G401.6 (cell line): Measurements from ENCODE around the gene RIBC2.

ENCODE experiments used
- FAIRE-seq: peaks from 2 replicates; lab custom pipeline; 2012; peaks lifted over from hg19 to GRCh38; lab: Jason Lieb, UNC

Gene RIBC2, protein sequence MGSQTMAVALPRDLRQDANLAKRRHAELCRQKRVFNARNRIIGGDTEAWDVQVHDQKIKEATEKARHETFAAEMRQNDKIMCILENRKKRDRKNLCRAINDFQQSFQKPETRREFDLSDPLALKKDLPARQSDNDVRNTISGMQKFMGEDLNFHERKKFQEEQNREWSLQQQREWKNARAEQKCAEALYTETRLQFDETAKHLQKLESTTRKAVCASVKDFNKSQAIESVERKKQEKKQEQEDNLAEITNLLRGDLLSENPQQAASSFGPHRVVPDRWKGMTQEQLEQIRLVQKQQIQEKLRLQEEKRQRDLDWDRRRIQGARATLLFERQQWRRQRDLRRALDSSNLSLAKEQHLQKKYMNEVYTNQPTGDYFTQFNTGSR

DNA sequence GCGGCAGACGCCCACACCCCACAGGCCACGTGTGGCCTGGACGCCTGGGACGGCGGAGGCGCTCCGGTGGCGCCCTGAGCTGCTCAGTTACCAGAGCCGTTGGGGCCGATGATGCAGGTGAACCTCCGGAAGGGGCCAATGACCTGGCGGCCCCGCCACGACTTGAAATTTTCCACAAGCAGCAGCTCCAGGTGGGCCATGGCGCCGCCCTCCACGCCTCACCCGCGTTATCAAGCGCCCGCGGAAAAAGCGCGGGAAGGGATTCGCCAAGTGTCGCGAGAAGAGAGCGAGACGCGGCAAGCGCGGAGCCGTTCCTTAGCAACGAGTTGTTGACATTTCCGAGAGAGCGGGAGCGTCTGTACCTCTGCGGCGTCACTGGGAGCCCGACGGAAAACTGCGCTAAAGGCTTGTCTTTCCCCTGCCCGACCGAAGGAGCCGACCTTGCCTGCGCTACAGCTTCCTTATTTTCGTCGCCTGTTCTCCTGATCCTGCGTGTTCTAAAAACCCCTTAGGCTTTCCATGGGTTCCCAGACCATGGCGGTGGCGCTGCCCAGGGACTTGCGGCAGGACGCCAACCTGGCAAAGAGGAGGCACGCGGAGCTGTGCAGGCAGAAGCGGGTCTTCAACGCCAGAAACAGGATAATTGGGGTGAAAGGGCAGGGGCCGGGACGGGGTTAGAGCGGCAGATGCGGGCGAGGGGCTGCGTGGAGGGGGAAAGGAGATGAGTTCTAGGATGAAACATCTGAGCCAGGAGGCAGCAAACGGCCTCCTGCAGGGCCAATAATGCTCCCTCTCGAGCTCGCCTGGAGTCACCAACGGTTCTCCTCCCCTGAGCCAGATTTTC lies at the start of gene RIBC2, which contains the start of gene SMC1B:
RIBC2 (plus strand) TSS at position 326 of the 844 bp plus-strand sequence; CDS start at position 520, 194 bp downstream.
SMC1B (minus strand) TSS at position 232 of the 844 bp plus-strand sequence; CDS start at position 200, 32 bp downstream.
- FAIRE-seq: peak; percentile 33

GRCh38 chr22:45366713-45367112 lies 46.8 kb upstream of the RIBC2 start:
- no peak for FAIRE-seq

DNA sequence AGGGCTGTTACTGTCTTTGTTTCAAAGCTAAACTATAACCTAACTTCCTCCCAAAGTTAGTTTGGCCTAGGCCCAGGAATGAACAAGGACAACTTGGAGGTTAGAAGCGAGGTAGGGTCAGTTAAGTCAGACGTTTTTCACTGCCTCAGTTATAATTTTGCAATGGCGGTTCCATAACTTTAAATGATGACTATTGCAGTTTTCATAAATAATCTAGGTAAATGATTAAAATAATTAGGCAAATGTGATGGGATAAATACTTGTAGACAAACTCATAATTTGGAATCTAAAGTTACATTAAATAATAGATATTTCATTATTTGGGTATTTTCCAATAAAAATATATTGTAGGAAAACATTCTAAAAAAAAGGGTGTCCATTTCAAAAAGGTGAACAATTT lies 39.9 kb upstream of the RIBC2 start:
- FAIRE-seq: peak; percentile 33

DNA sequence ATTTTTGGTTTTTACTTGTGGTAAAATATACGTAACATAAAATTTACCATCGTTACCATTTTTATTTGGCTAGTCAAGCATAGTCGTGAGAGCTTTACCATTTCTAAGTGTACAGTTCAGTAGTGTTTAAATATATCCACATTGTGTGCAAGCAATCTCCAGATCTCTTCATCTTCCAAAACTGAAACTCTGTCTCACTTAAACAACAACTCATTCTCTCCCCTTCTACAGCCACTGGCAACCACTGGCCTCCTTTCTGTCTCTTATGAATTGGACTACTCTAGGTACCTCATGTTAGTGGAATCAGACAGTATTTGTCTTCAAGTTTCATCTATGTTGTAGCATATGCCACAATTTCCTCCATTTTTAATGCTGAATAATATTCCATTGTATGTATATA lies 37.5 kb upstream of the RIBC2 start:
- FAIRE-seq: no peak

DNA sequence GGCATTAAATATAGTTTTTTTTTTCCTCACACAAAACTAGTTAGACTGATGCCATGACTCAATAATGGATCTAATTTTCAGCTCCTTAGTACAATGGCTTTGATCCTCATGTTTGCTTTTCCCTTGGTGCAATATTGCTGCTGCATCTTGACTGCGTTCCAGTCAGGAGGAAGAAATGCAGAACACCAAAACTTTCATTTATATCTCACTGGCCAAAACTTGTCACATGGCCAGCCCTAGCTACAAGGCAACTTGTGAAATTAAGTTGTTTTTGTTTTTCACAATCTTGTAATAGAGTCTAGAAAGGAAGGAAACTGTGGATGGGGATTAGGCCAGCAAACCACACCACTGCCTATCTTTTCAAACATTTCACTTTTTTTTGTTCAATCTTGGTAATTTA lies 36.8 kb upstream of the RIBC2 start:
- no peak for FAIRE-seq

DNA sequence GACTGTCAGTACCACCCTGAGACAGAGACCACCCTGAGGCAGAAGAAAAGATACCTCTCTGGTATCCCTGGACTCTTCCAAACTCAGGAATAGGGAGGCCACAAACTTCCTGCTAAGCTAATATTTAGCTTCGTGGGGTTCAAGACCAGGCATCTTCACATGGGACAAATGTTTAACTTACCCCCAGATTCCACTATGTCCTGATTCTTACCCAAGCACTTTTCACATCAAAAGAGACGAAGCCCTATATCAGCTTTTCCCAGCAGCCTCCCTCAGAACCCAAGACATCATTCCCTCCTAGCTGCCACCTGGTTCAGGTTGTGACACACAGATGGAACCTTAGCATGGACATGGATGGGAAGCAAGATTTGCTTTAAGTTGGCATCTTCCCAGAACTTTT lies 32.1 kb upstream of the RIBC2 start:
- FAIRE-seq: no peak

GRCh38 chr22:45389546-45389945 lies 23.9 kb upstream of the RIBC2 start:
- FAIRE-seq: no peak

DNA sequence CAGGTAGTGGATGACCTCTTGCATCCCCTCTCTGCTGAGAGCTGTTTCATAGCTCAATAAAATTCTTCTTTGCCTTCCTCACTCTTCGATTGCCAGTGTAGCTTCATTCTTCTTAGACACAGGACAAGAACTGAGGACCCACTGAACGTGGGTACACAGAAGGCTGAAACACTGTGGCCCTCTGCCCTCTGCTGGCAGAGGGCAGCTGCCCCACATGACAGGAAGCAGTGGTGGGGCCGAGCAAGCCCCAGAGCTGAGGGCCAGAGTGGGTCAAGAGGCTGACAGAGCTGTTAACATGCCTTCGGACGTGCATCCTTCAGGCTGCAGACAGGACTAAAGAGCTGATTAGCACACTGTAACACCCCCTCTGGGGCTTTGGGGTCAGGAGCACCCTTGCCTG lies 15.7 kb upstream of the RIBC2 start:
- FAIRE-seq: no peak

GRCh38 chr22:45398214-45398613 lies 15.3 kb upstream of the RIBC2 start:
- FAIRE-seq: no peak

- FAIRE-seq: no peak
Observed at GRCh38 chr22:45399712-45400445, 13.6 kb upstream of the RIBC2 start.

- FAIRE-seq: no peak
Observed at GRCh38 chr22:45402466-45402985, 11.0 kb upstream of the RIBC2 start.

GRCh38 chr22:45407793-45408192 lies 5.7 kb upstream of the RIBC2 start:
- FAIRE-seq: no peak

DNA sequence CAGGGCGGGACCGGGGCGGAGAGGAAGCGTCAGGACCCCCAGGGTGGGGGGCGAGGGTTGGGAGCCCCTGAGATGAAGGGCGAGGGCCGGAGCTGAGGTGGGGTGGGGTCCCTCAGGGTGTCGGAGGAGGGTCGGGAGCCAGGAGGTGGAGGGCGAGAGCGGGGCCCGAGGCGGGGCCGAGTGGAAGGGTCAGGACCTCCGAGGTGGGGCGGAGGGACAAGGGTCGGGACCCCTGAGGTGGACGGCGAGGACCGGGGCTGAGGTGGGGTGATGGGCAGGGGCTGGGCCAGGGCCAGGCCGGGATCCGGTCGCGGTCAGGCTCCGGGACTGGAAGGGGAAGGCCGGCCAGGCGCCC lies 503 bp upstream of the RIBC2 start:
- no peak for FAIRE-seq

GRCh38 chr22:45418056-45418769 lies 4.7 kb downstream of the RIBC2 start:
- no peak for FAIRE-seq

DNA sequence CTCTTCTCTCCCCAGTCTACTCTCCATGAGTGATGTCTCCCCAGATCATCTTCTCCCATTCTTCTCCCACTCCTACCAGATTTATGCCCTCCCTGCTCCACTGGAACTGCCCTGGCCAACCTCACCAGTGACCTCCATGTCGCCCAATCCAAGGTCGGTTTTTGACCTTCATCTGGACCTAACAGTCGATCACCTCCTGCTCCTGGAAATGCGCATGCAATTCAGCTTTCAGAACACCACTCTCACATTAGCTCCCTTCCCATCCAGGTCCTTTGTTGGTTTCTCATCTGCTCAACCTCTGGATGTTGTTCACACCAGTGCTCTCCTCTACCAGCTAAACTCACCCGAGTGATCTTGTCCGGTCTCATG lies 5.3 kb downstream of the RIBC2 start:
- no peak for FAIRE-seq

DNA sequence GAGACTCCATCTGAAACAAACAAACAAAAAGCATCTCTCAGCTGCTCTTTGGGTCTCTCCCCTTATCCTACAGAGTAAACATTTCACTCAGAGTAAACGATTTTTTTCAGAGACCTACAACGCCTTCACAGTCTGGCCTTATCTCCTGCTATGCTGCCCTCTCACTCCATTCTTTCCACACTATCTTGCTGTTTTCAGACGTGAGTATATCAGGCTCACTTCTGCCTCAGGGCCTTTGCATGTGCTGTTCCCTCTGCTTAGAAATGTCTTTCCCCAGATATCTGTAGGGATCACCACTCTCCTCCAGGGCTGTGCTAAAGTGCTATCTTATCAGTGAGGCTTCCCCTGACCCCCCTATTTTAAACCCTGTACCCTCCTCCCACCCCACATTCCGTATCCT lies 6.5 kb downstream of the RIBC2 start:
- FAIRE-seq: no peak

- no peak for FAIRE-seq
Observed at GRCh38 chr22:45420539-45420938, 7.0 kb downstream of the RIBC2 start.

GRCh38 chr22:45421349-45422055 lies 8.0 kb downstream of the RIBC2 start:
- peak; percentile 86 for FAIRE-seq

DNA sequence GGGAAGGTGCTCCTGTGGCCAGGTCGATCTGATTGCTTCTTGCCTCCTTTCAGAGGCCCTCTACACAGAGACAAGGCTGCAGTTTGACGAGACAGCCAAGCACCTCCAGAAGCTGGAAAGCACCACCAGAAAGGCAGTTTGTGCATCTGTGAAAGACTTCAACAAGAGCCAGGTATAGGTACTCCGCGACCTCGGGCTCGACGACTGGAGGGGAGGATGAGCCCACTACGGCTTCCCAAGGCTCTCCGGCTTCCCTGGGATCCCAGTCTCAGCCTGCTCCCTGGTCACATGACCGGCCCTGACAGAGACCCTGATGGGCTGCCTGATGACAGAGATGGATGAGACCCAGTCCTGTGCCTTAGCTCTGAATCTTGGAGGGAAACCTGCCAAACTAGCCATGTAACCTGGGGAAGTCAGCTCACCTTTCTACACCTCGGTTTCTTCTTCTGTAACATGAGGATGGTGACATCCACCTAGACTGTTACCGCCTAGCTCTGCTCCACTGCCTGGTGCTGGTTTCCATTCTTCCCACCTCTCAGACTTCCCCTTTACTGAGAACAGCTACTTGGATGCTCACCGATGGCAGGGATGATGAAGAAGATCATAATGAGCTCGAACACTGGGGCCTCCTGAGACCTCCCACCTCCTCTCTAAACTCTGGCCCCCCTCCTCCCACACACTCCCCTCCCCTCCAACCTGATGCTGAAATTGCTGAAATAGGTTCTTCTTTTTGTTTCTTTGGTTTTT lies 8.9 kb downstream of the RIBC2 start:
- FAIRE-seq: no peak

GRCh38 chr22:45423524-45423923 lies 10.0 kb downstream of the RIBC2 start:
- no peak for FAIRE-seq
